Common myeloid progenitor, CD34-positive (primary cell): ENCODE data around the gene ELOVL1.

Experiments
- CTCF ChIA-PET: fragments of 350-600 bp; sonication (Branson Sonifier 250); formaldehyde crosslinking; loops from one replicate; lab custom pipeline; 2021; ENCODE audit warnings: antibody characterized with exemption; lab: Charles Lee
- POLR2A ChIA-PET: fragments of 350-600 bp; sonication (Branson Sonifier 250); formaldehyde crosslinking; loops from one replicate; lab custom pipeline; 2021; ENCODE audit warnings: antibody characterized with exemption; lab: Charles Lee
- DNase-seq, 3 donors: peaks; one replicate each; pipeline versions ENCODE4 v3.0.0 to v3.0.0-alpha.2; 2013
- H3K27ac ChIP-seq, 2 experiments: 1 replicate in 1 of 2; 2 replicates in 1 of 2; pipeline ENCODE4 v1.7.0; 2013; ENCODE audit warnings: inconsistent platforms in 2 of 2, low read length in 2 of 2, mild to moderate bottlenecking in 2 of 2, low read depth in 1 of 2, moderate library complexity in 1 of 2; ENCODE audit not compliant: severe bottlenecking in 2 of 2, insufficient read depth in 1 of 2, poor library complexity in 1 of 2
- H3K27me3 ChIP-seq, 5 experiments: replicated peaks in 2 of 5; 1 replicate in 3 of 5; 2 replicates in 2 of 5; pipeline versions ENCODE4 v1.6.1 to v1.7.0; 2013; ENCODE audit warnings: low read length in 4 of 5, mild to moderate bottlenecking in 2 of 5, moderate library complexity in 2 of 5, inconsistent platforms in 1 of 5; ENCODE audit not compliant: insufficient read depth in 5 of 5, control insufficient read depth in 4 of 5
- H3K36me3 ChIP-seq, 4 experiments: 1 replicate in 2 of 4; 2 replicates in 2 of 4; pipeline versions ENCODE4 v1.6.1 to v1.7.0; 2013; ENCODE audit warnings: low read length in 3 of 4, control low read depth in 1 of 4, mild to moderate bottlenecking in 1 of 4; ENCODE audit not compliant: control insufficient read depth in 4 of 4, insufficient read depth in 4 of 4
- H3K4me1 ChIP-seq, 4 experiments: 1 replicate in 3 of 4; 2 replicates in 1 of 4; pipeline versions ENCODE4 v1.6.1 to v1.7.1; 2013; ENCODE audit warnings: low read length in 3 of 4, mild to moderate bottlenecking in 3 of 4, control low read depth in 1 of 4, inconsistent platforms in 1 of 4, moderate library complexity in 1 of 4; ENCODE audit not compliant: control insufficient read depth in 4 of 4, insufficient read depth in 4 of 4; ENCODE audit errors: control extremely low read depth in 1 of 4
- H3K4me3 ChIP-seq, 7 experiments: 1 replicate in 4 of 7; 2 replicates in 3 of 7; pipeline versions ENCODE4 v1.5.1 to v1.7.0; 2013; ENCODE audit warnings: mild to moderate bottlenecking in 7 of 7, low read length in 6 of 7, moderate library complexity in 6 of 7, inconsistent platforms in 2 of 7, low read depth in 2 of 7, control low read depth in 1 of 7; ENCODE audit not compliant: insufficient read depth in 4 of 7, control insufficient read depth in 1 of 7; ENCODE audit errors: extremely low read depth in 1 of 7
- H3K9me3 ChIP-seq, 5 experiments: 1 replicate in 4 of 5; 2 replicates in 1 of 5; pipeline versions ENCODE4 v1.6.1 to v1.7.1; 2013; ENCODE audit warnings: low read length in 4 of 5, mild to moderate bottlenecking in 2 of 5, inconsistent platforms in 1 of 5, low read depth in 1 of 5, moderate library complexity in 1 of 5; ENCODE audit not compliant: control insufficient read depth in 4 of 5, insufficient read depth in 2 of 5; ENCODE audit errors: control extremely low read depth in 1 of 5
- WGBS: methylation state at CpG from one replicate; pipeline ENCODE4 v1.1.5; 2013; ENCODE audit not compliant: insufficient coverage; 5-methylcytosine and 5-hydroxymethylcytosine counted together

Gene ELOVL1

GRCh38 chr1:43338001-43338400, 29.8 kb downstream of the ELOVL1 start:
- H3K9me3 ChIP-seq, result no peaks in the 10 kb centered on the region
- H3K4me3 ChIP-seq, result peak overlapping the region; percentile 4 to 88 (median 64)
- H3K36me3 ChIP-seq, result peaks cover 0 to 25% (median 12%) of the 10 kb centered on the region in 4 experiments
- ChIA-PET POLR2A (no interaction called here), CTCF (interaction anchor here (1.1 to 1.8 kb wide), 2 partner anchors 26 to 99 kb away, joined by 4 to 7 read pairs; no protein-coding TSS in a partner anchor)
- H3K4me1 ChIP-seq, result peaks cover 3 to 49% (median 29%) of the 10 kb centered on the region in 4 experiments
- 0% methylated on average over 1 of the region's 5 CpGs for WGBS
- peak overlapping the region; percentile 43 to 72 for H3K27ac ChIP-seq
- no peaks in the 10 kb centered on the region for H3K27me3 ChIP-seq
- DNase-seq, result no peak

- DNase-seq, result peak in 2 of 3 donors; percentile 30 to 46
- peak within 1 kb of the TSS; percentile 4 to 88 (median 64) for H3K4me3 ChIP-seq
- peaks cover 0 to 21% (median 11%) of the 10 kb centered on the region in 4 experiments for H3K36me3 ChIP-seq
- peaks cover 3 to 49% (median 29%) of the 10 kb centered on the region in 4 experiments for H3K4me1 ChIP-seq
- ChIA-PET CTCF (interaction anchor here (1.5 to 1.8 kb wide), 2 partner anchors 51 to 98 kb away, joined by 3 to 7 read pairs; no protein-coding TSS in a partner anchor), POLR2A (no interaction called here)
- 7% methylated on average over 2 of the region's 3 CpGs for WGBS
- H3K27me3 ChIP-seq, result no peaks in the 10 kb centered on the region
- no peaks in the 10 kb centered on the region for H3K9me3 ChIP-seq
- peak within 1 kb of the TSS; percentile 43 to 72 for H3K27ac ChIP-seq
These were observed 30.2 kb downstream of the ELOVL1 start, which contains the start of gene MPL for GRCh38 chr1:43337588-43337987. TSS of gene MPL (plus strand) at chr1:43337818. CDS start at chr1:43337849, 31 bp downstream.

- CTCF ChIA-PET, result interaction anchor here (1.6 kb wide), 1 partner anchor 96 kb away, joined by 3 read pairs; no protein-coding TSS in a partner anchor
- peak in 2 of 3 donors; percentile 29 to 46 for DNase-seq
These were observed 33.2 kb downstream of the ELOVL1 start for GRCh38 chr1:43334453-43335205.

GRCh38 chr1:43331688-43332087, 36.1 kb downstream of the ELOVL1 start:
- Histone ChIP-seq H3K27ac (no peak overlapping the region), H3K36me3 (no peaks in the 10 kb centered on the region), H3K27me3 (no peaks in the 10 kb centered on the region), H3K4me1 (peaks cover 7 to 34% (median 23%) of the 10 kb centered on the region in 4 experiments), H3K4me3 (no peak overlapping the region), H3K9me3 (peaks cover 0 to 6% (median 0%) of the 10 kb centered on the region in 5 experiments)
- ChIA-PET POLR2A (no interaction called here), CTCF (no interaction called here)
- 100% methylated on average over 4 of the region's 5 CpGs for WGBS
- no peak for DNase-seq

More at GRCh38 chr1:43334453-43335205, 33.2 kb downstream of the ELOVL1 start:
- WGBS, result 62% methylated on average over 7 of the region's 7 CpGs
- H3K9me3 ChIP-seq, result no peaks in the 10 kb centered on the region
- H3K4me1 ChIP-seq, result peaks cover 10 to 57% (median 43%) of the 10 kb centered on the region in 4 experiments
- no peaks in the 10 kb centered on the region for H3K27me3 ChIP-seq
- H3K36me3 ChIP-seq, result peaks cover 0 to 5% (median under 1%) of the 10 kb centered on the region in 4 experiments
- H3K27ac ChIP-seq, result no peak overlapping the region
- no peak overlapping the region for H3K4me3 ChIP-seq
- POLR2A ChIA-PET, result no interaction called here

- ChIA-PET POLR2A (interaction anchor here (0.6 to 1.4 kb wide), 2 partner anchors 9 to 13 kb away, joined by 3 read pairs; no protein-coding TSS in a partner anchor), CTCF (interaction anchor here (1.1 to 2.0 kb wide), 8 partner anchors 9 to 99 kb away, joined by 3 to 5 read pairs (median 4); partner anchors contain the start of gene CDC20)
- no peaks in the 10 kb centered on the region for H3K36me3 ChIP-seq
- peaks cover 7 to 33% (median 22%) of the 10 kb centered on the region in 4 experiments for H3K4me1 ChIP-seq
- H3K27ac ChIP-seq, result peak overlapping the region; percentile 27 to 81
- peak overlapping the region in 5 of 7 experiments; percentile 15 to 60 (median 44) for H3K4me3 ChIP-seq
- H3K27me3 ChIP-seq, result no peaks in the 10 kb centered on the region
- H3K9me3 ChIP-seq, result peaks cover 0 to 11% (median 4%) of the 10 kb centered on the region in 5 experiments
- peak; percentile 76 to 90 (median 88) for DNase-seq
- WGBS, result 2% methylated on average over 5 of the region's 6 CpGs
These were observed 37.6 kb downstream of the ELOVL1 start for GRCh38 chr1:43329995-43330751.

GRCh38 chr1:43327549-43328292, 40.1 kb downstream of the ELOVL1 start:
- no peaks in the 10 kb centered on the region for H3K27me3 ChIP-seq
- H3K4me3 ChIP-seq, result no peak overlapping the region
- peaks cover 7 to 25% (median 19%) of the 10 kb centered on the region in 4 experiments for H3K4me1 ChIP-seq
- no CpG with 5 or more reads among the region's 1 CpG for WGBS
- no peak overlapping the region for H3K27ac ChIP-seq
- POLR2A ChIA-PET, result no interaction called here
- H3K9me3 ChIP-seq, result peaks cover 0 to 11% (median 4%) of the 10 kb centered on the region in 5 experiments
- DNase-seq, result no peak
- CTCF ChIA-PET, result no interaction called here
- H3K36me3 ChIP-seq, result peaks cover 0 to 12% (median 1%) of the 10 kb centered on the region in 4 experiments
